ENCODE results near the gene EFCAB5. TPM values are rescaled to one million over a fixed set of nuclear protein-coding genes. Genes with fewer than 3 reads are reported as not detected.

EFCAB5 gene
- total and polyA plus RNA-seq, 3 donors from 2014 or later, result 11.7 to 23.0 (median 15.1) TPM

- H3K36me3 ChIP-seq (ENCODE audit: low read depth, missing control alignments), result no peaks in the 10 kb centered on the region
- H3K4me1 ChIP-seq, result no peaks in the 10 kb centered on the region
- H3K27me3 ChIP-seq, result no peaks in the 10 kb centered on the region
- H3K4me3 ChIP-seq, result no peak overlapping the region
- WGBS, 2 donors, result 73 to 89% methylated on average over 1 of the region's 1 CpG
- no peaks in the 10 kb centered on the region for H3K9me3 ChIP-seq
- H3K27ac ChIP-seq, result no peak overlapping the region
- intact Hi-C loops (cut with DNase I; ENCODE audit: low total_unique reads), result no loop called here
- DNase-seq, result no peak
- no peak for TF ChIP-seq CTCF (IDR thresholded peaks at IDR 0.05)
- no peak for TF ChIP-seq POLR2A (IDR thresholded peaks at IDR 0.05)
These were observed 123.3 kb downstream of the EFCAB5 start for GRCh38 chr17:30064738-30065137.

GRCh38 chr17:30068465-30068864 lies 127.0 kb downstream of the EFCAB5 start:
- intact Hi-C loops (cut with DNase I; ENCODE audit: low total_unique reads), result no loop called here
- DNase-seq, result no peak
- WGBS, 2 donors, result 72 to 76% methylated on average over 16 of the region's 16 CpGs

GRCh38 chr17:30074254-30074653 lies 132.8 kb downstream of the EFCAB5 start:
- H3K4me1 ChIP-seq, result no peaks in the 10 kb centered on the region
- H3K4me3 ChIP-seq, result no peak overlapping the region
- TF ChIP-seq POLR2A (IDR thresholded peaks at IDR 0.05), result no peak
- no peak for TF ChIP-seq CTCF (IDR thresholded peaks at IDR 0.05)
- 72 to 74% methylated on average over 2 of the region's 2 CpGs for WGBS, 2 donors
- H3K9me3 ChIP-seq, result no peaks in the 10 kb centered on the region
- no peak overlapping the region for H3K27ac ChIP-seq
- H3K36me3 ChIP-seq (ENCODE audit: low read depth, missing control alignments), result no peaks in the 10 kb centered on the region
- no peak for DNase-seq
- H3K27me3 ChIP-seq, result no peaks in the 10 kb centered on the region
- intact Hi-C loops (cut with DNase I; ENCODE audit: low total_unique reads), result no loop called here

More at GRCh38 chr17:30068465-30068864, 127.0 kb downstream of the EFCAB5 start:
- Histone ChIP-seq H3K4me1 (no peaks in the 10 kb centered on the region), H3K36me3 (ENCODE audit: low read depth, missing control alignments) (no peaks in the 10 kb centered on the region), H3K27me3 (no peaks in the 10 kb centered on the region), H3K27ac (no peak overlapping the region), H3K9me3 (no peaks in the 10 kb centered on the region), H3K4me3 (no peak overlapping the region)
- no peak for TF ChIP-seq POLR2A (IDR thresholded peaks at IDR 0.05)
- no peak for TF ChIP-seq CTCF (IDR thresholded peaks at IDR 0.05)

GRCh38 chr17:30074730-30075129 lies 133.3 kb downstream of the EFCAB5 start:
- Histone ChIP-seq H3K36me3 (ENCODE audit: low read depth, missing control alignments) (no peaks in the 10 kb centered on the region), H3K9me3 (no peaks in the 10 kb centered on the region), H3K4me3 (no peak overlapping the region), H3K27ac (no peak overlapping the region), H3K27me3 (no peaks in the 10 kb centered on the region), H3K4me1 (no peaks in the 10 kb centered on the region)
- intact Hi-C loops (cut with DNase I; ENCODE audit: low total_unique reads), result no loop called here
- DNase-seq, result no peak
- 73 to 91% methylated on average over 2 of the region's 2 CpGs for WGBS, 2 donors
- no peak for TF ChIP-seq POLR2A (IDR thresholded peaks at IDR 0.05)
- TF ChIP-seq CTCF (IDR thresholded peaks at IDR 0.05), result no peak

- DNase-seq, result no peak
- no peak overlapping the region for H3K4me3 ChIP-seq
- H3K27ac ChIP-seq, result no peak overlapping the region
- H3K27me3 ChIP-seq, result no peaks in the 10 kb centered on the region
- intact Hi-C loops (cut with DNase I; ENCODE audit: low total_unique reads), result no loop called here
- H3K36me3 ChIP-seq (ENCODE audit: low read depth, missing control alignments), result no peaks in the 10 kb centered on the region
- no peaks in the 10 kb centered on the region for H3K9me3 ChIP-seq
- 89 to 90% methylated on average over 5 of the region's 5 CpGs for WGBS, 2 donors
- no peaks in the 10 kb centered on the region for H3K4me1 ChIP-seq
- TF ChIP-seq CTCF (IDR thresholded peaks at IDR 0.05), result no peak
- TF ChIP-seq POLR2A (IDR thresholded peaks at IDR 0.05), result no peak
These were observed 141.3 kb downstream of the EFCAB5 start for GRCh38 chr17:30082773-30083172.

All from testis (tissue), 3 donors.